Activated naive CD4-positive, alpha-beta T cell treated with anti-CD3 and anti-CD28 coated beads, Interleukin-2, amount 50 U/mL, for 72 hours (primary cell): ENCODE measurements around the gene KRT37. TPM values are rescaled to one million over a fixed set of nuclear protein-coding genes. Genes with fewer than 3 reads are reported as not detected.

Source experiments
- total RNA-seq, 2 donors: library from RNA; stranded (reverse); gene quantifications; one replicate each; pipeline ENCODE4 v1.2.3, GENCODE V29; 2022

Gene KRT37
- total RNA-seq, 2 donors from 2014 or later = not detected

Other genes with a start within 250 kb of the KRT37 start
- gene KRTAP4-2, start 246.4 kb downstream of the KRT37 start, total RNA-seq = not detected
- not detected for gene KRTAP4-1, start 239.7 kb downstream of the KRT37 start, total RNA-seq
- gene KRTAP9-1, start 234.7 kb downstream of the KRT37 start, total RNA-seq = not detected
- gene KRTAP9-2, start 197.9 kb downstream of the KRT37 start, total RNA-seq = not detected
- not detected for gene KRTAP9-3, start 192.1 kb downstream of the KRT37 start, total RNA-seq
- not detected for gene KRTAP9-8, start 186.6 kb downstream of the KRT37 start, total RNA-seq
- gene KRTAP9-4, start 174.9 kb downstream of the KRT37 start, total RNA-seq = not detected
- gene KRTAP9-9, start 169.2 kb downstream of the KRT37 start, total RNA-seq = not detected
- not detected for gene KRTAP9-6, start 159.2 kb downstream of the KRT37 start, total RNA-seq
- not detected for gene KRTAP9-7, start 148.9 kb downstream of the KRT37 start, total RNA-seq
- not detected for gene KRTAP29-1, start 121.7 kb downstream of the KRT37 start, total RNA-seq
- gene KRTAP16-1, start 115.3 kb downstream of the KRT37 start, total RNA-seq = not detected
- not detected for gene KRTAP17-1, start 108.9 kb downstream of the KRT37 start, total RNA-seq
- not detected for gene KRT33A, start 73.8 kb downstream of the KRT37 start, total RNA-seq
- not detected for gene KRT33B, start 54.8 kb downstream of the KRT37 start, total RNA-seq
- not detected for gene KRT34, start 42.3 kb downstream of the KRT37 start, total RNA-seq
- not detected for gene KRT31, start 27.0 kb downstream of the KRT37 start, total RNA-seq
- gene KRT38, start 16.4 kb upstream of the KRT37 start, total RNA-seq = not detected
- gene KRT32, start 42.8 kb upstream of the KRT37 start, total RNA-seq = not detected
- gene KRT35, start 56.6 kb upstream of the KRT37 start, total RNA-seq = not detected
- gene KRT36, start 65.3 kb upstream of the KRT37 start, total RNA-seq = not detected
- gene KRT13, start 81.0 kb upstream of the KRT37 start, total RNA-seq = not detected
- gene KRT15, start 94.3 kb upstream of the KRT37 start, total RNA-seq = not detected
- gene KRT19, start 103.7 kb upstream of the KRT37 start, total RNA-seq = not detected
- not detected for gene KRT9, start 147.5 kb upstream of the KRT37 start, total RNA-seq
- gene KRT14, start 162.3 kb upstream of the KRT37 start, total RNA-seq = not detected
- gene KRT16, start 188.2 kb upstream of the KRT37 start, total RNA-seq = not detected
- under 1 TPM in 1 of 2 donors, not detected in 1; 0.50 TPM for gene KRT17, start 200.0 kb upstream of the KRT37 start, total RNA-seq